Stimulated activated CD8-positive, alpha-beta memory T cell treated with anti-CD3 and anti-CD28 coated beads, Interleukin-15, amount 100 ng/mL, for 1 hour (primary cell): ENCODE results near the gene HMCN1.

Experiments
- DNase-seq: peaks from one replicate; pipeline ENCODE4 v3.0.0-alpha.2; 2020; ENCODE audit warnings: low read depth

HMCN1 gene

GRCh38 chr1:185969028-185969427 is 234.8 kb downstream of the HMCN1 start:
- no peak for DNase-seq

DNA sequence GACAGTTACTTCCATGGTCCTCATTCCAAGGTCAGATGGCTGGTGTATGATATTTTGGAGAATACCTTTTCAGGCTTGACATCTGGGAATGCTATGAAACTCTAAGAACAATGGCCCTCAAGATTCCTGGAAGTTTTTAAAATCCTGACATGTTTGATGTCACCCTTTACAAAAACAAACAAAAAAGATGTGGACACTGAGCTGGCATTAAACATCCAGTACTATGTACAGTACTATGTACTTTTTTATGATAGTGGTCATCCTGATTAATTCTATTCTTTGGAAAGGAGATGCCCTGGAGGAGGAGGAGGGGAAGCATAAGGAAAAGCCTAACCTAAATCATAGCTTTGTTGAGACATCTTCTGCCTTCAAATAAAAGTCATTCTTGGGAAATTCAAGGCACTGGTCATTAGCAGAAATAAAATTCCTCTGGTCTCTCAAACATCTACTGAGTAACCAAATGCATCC is 235.4 kb downstream of the HMCN1 start:
- DNase-seq = no peak

GRCh38 chr1:185971688-185972087 is 237.5 kb downstream of the HMCN1 start:
- DNase-seq = no peak

GRCh38 chr1:185972096-185972850 is 238.1 kb downstream of the HMCN1 start:
- no peak for DNase-seq

DNA sequence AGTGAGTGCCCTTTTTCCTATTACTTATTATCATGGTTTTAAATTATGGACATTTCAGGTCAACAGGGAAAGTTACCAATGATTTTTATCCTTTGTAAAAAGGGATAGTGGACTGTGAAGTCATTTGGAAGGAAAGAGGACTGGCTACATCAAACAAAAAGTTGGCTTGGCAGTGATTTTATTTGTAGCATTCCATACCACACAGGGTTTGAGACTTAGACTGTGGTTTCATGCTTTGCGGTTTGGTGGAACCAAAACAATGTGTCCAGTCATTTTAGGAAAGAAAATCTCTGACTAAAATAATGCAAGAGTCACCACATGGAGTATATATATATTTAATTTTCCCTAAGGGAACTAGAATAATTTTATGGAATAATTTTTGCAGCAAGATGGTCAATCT is 239.5 kb downstream of the HMCN1 start:
- no peak for DNase-seq

GRCh38 chr1:185974367-185975170 is 240.4 kb downstream of the HMCN1 start:
- no peak for DNase-seq

- DNase-seq = no peak
Measured at GRCh38 chr1:185980891-185981290, 246.7 kb downstream of the HMCN1 start.

- no peak for DNase-seq
Measured at GRCh38 chr1:185984113-185984836, 250.1 kb downstream of the HMCN1 start.

GRCh38 chr1:185987611-185988321 is 253.6 kb downstream of the HMCN1 start:
- no peak for DNase-seq

- DNase-seq = no peak
Measured at GRCh38 chr1:185990565-185990964, 256.4 kb downstream of the HMCN1 start.

DNA sequence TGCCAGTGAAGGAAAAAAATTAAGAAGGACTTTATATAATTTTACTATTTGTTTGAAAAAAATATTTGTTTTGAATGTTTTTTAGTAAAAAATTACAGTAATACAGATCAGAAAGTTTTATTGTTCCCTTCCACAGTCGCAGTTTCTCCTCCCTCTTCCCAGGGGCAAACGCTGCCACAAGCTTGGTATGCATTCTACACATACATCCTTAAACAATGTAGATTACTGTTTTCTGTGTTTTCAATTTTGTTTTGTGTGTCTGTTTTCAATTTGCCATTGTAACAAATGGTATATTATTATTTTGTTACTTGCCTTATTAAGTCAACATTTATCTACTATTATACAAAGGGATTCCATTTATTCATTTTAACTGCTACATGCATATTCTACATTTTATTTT is 257.1 kb downstream of the HMCN1 start:
- DNase-seq = no peak

GRCh38 chr1:185996211-185996610 is 262.0 kb downstream of the HMCN1 start:
- no peak for DNase-seq

DNA sequence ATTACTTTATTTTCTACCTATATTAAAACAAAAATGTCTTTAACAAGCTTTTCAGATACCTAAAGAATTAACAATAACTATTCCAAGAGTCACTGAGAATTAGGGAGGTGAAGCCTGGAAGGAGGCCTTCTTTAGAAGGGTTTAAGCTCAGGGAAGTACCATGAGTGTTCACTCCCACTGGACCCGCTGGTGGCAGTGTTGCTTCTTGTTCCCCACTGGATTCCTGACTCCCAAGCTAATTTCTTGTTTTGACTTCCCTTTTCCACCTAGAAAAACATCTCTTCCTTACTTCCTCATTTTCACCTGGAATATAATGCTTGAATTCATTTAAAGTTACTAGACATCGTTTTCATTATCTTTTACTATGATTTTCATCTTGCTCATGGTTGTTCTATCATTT is 264.2 kb downstream of the HMCN1 start:
- no peak for DNase-seq

DNA sequence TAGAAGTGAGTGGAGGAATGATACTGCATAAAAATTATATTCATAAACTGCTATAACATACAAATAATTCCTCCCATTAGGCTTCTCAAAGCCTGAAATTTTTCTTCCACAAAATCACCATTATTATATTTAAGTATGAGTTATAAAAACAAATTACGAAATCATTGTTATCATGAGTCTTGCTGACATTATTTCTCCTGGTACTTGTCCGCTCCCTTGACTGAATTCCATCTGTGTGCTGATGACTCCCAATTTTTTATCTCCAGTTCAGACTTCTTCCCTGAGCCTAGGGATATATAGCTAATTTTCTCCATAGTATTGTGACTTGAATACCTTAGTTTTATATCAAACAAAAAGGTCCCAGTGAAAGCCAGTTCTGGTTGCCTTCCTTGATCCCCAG is 268.2 kb downstream of the HMCN1 start:
- DNase-seq = no peak

DNA sequence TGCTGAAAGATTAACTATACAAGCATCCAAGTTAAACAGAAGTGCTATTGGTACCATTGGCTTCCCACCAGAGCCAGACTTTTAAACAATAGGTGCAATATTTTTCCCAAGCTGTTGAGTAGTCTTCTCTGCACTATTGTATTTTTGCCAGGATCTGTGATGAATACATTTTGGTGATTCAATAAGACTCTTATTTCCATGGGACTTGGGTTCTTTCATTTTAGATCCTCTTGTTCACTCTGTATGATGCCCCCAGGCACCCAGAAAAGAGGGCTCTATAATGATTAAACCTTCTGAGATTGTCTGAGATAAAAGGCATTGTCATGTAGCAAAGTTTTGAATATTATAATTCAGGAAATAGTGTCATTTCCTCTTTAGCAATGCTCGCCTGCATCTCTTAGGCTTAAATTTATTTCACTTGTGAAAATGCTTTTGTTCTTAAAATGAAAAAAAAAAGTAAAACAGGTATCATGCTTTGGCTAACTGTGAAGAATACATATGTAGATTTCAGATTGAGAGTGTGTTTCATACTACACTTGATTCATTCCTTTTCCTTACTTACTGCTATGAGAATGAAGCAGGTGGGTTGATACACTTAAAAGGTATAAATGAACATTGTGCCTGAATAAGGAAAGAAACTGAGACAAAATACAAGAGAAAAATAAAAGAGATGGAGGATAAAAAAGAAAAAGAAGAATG is 275.0 kb downstream of the HMCN1 start:
- DNase-seq = no peak

GRCh38 chr1:186014370-186015037 is 280.3 kb downstream of the HMCN1 start:
- DNase-seq = no peak

DNA sequence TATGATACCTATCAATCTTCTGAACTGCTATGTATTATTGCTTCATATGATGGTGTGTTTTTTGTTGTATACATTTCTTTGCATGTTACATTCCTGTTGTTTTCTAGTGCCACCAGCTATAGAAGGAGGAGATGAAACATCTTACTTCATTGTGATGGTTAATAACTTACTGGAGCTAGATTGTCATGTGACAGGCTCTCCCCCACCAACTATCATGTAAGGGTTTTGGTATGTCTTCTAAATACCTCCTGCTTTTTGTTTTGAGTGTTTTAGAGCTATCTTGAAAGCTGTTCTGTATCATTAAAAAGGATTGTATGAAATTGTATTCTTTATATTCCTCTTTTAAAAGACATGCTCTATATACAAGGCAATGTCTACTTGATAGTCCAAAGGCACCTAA is 282.7 kb downstream of the HMCN1 start:
- DNase-seq = no peak

DNA sequence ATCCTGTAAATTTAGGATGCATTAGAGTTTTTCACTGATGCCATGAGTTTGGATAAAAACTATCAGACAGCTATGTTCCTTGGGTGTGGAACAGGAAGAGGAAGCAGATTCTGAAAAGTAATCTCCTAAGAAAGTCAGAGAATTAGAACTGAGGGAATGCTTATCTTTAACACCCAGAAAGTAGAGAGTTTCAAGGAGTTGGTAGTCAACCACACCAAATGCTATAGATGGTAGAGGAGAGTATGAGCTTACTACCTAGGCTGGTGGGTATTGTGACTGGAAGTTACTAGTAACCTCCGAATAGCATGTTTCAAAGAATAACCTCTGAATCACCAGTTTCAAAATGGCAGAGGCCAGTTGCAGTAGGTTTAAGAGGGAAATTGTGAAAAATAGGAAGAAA is 288.0 kb downstream of the HMCN1 start:
- no peak for DNase-seq

GRCh38 chr1:186026946-186027345 is 292.8 kb downstream of the HMCN1 start:
- no peak for DNase-seq

DNA sequence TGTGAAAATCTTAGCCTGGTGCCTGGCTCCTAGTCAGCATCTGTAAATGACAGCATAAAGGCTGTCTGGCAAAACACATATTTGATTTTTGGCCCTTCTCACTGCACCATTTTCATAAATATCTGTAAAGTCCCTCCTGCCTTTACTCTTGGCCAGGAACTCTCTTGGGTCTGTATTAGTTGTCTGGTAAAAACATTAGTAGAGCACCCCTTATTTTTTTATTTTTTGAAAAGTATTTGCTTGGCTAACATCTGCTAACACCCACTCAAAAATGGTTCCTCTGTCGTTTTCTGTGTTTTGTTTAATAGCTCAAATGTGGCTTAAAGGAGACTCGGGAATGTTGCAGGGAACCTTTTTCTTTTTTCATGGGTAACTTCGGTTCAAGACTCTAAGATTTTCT is 293.4 kb downstream of the HMCN1 start:
- no peak for DNase-seq

- DNase-seq = no peak
Measured at GRCh38 chr1:186030453-186030852, 296.3 kb downstream of the HMCN1 start.
